GM12874 (cell line): Measurements from ENCODE around the gene BCAS3.

Experiments used
- CTCF ChIP-seq: IDR thresholded peaks from 2 replicates; pipeline ENCODE4 v1.5.1; 2011; ENCODE audit warnings: low read depth, mild to moderate bottlenecking, control low read depth, low read length, moderate library complexity; ENCODE audit not compliant: insufficient read depth

Gene BCAS3

GRCh38 chr17:61248399-61248798 lies 570.7 kb downstream of the BCAS3 start:
- TF ChIP-seq CTCF, result no peak

- no peak for TF ChIP-seq CTCF
Measured at GRCh38 chr17:61249649-61250299, 572.1 kb downstream of the BCAS3 start.

- TF ChIP-seq CTCF, result no peak
Measured at GRCh38 chr17:61250335-61250890, 572.8 kb downstream of the BCAS3 start.

GRCh38 chr17:61251939-61252865 lies 574.6 kb downstream of the BCAS3 start:
- no peak for TF ChIP-seq CTCF

GRCh38 chr17:61253362-61253761 lies 575.7 kb downstream of the BCAS3 start:
- no peak for TF ChIP-seq CTCF

GRCh38 chr17:61253937-61254574 lies 576.4 kb downstream of the BCAS3 start:
- TF ChIP-seq CTCF, result no peak

- TF ChIP-seq CTCF, result no peak
Measured at GRCh38 chr17:61254904-61255303, 577.3 kb downstream of the BCAS3 start.
